HG03432 (cell line): Measurements from ENCODE around the gene ANKS1A.

Source experiments
- ATAC-seq: cut with Tn5 transposase; IDR thresholded peaks from one replicate; pipeline ENCODE4 v1.9.1; 2021; ENCODE audit warnings: mild to moderate bottlenecking, moderate library complexity; ENCODE audit not compliant: unreplicated experiment

Gene ANKS1A

GRCh38 chr6:34953061-34954025 lies 64.3 kb downstream of the ANKS1A start:
- no peak for ATAC-seq

- no peak for ATAC-seq
Observed at GRCh38 chr6:34955442-34955841, 66.4 kb downstream of the ANKS1A start.

GRCh38 chr6:34957231-34957783 lies 68.3 kb downstream of the ANKS1A start:
- ATAC-seq = no peak

GRCh38 chr6:34958734-34959133 lies 69.7 kb downstream of the ANKS1A start:
- ATAC-seq = no peak

- no peak for ATAC-seq
Observed at GRCh38 chr6:34959224-34959623, 70.2 kb downstream of the ANKS1A start.

- ATAC-seq = no peak
Observed at GRCh38 chr6:34961082-34961481, 72.0 kb downstream of the ANKS1A start.

- ATAC-seq = no peak
Observed at GRCh38 chr6:34961574-34961973, 72.5 kb downstream of the ANKS1A start.

GRCh38 chr6:34964564-34964963 lies 75.5 kb downstream of the ANKS1A start:
- no peak for ATAC-seq

GRCh38 chr6:34967461-34967860 lies 78.4 kb downstream of the ANKS1A start:
- no peak for ATAC-seq

- no peak for ATAC-seq
Observed at GRCh38 chr6:34969662-34970265, 80.7 kb downstream of the ANKS1A start.

- ATAC-seq = no peak
Observed at GRCh38 chr6:34970488-34970887, 81.4 kb downstream of the ANKS1A start.

GRCh38 chr6:34970957-34971356 lies 81.9 kb downstream of the ANKS1A start:
- no peak for ATAC-seq

GRCh38 chr6:34973547-34974248 lies 84.6 kb downstream of the ANKS1A start:
- ATAC-seq = no peak

GRCh38 chr6:34974249-34974642 lies 85.2 kb downstream of the ANKS1A start:
- ATAC-seq = no peak

GRCh38 chr6:34976239-34976638 lies 87.2 kb downstream of the ANKS1A start:
- no peak for ATAC-seq

GRCh38 chr6:34979218-34979617 lies 90.2 kb downstream of the ANKS1A start:
- ATAC-seq = no peak

GRCh38 chr6:34979994-34980393 lies 90.9 kb downstream of the ANKS1A start:
- ATAC-seq = no peak

GRCh38 chr6:34981366-34981765 lies 92.3 kb downstream of the ANKS1A start:
- no peak for ATAC-seq

GRCh38 chr6:34981951-34982350 lies 92.9 kb downstream of the ANKS1A start:
- no peak for ATAC-seq

GRCh38 chr6:34982424-34982852 lies 93.4 kb downstream of the ANKS1A start:
- no peak for ATAC-seq

GRCh38 chr6:34984416-34984815 lies 95.4 kb downstream of the ANKS1A start:
- ATAC-seq = no peak
